ENCODE results near the gene CST5.

DNA sequence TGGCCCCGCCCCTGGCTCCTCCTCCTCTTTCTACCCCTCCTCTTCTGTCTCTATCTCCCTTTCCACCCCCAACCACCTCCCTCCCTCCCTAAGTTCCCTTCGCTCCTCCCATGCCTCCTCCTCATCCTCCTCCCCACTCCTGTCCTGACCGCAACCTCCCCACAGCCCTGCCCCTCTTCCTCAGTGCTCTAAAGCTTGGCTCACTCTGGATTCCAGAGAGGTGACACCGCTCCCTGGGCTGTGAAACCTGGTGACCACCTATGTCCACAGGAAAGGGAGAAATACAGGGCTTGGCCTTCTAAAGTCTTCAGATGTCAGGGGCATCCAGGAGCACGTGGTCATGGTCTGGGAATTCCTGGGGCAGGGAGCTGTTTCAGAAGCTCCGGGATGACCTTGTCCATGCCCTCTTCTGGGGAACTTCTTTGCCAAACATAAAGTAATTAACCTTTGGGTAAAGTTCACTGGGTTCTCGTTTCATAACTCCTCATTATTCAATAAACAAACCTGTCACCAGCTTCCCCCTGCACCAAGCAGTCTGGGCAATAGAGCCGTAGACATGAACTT, 345 bp upstream of the CST5 start:
- TF ChIP-seq, protein P1, sequence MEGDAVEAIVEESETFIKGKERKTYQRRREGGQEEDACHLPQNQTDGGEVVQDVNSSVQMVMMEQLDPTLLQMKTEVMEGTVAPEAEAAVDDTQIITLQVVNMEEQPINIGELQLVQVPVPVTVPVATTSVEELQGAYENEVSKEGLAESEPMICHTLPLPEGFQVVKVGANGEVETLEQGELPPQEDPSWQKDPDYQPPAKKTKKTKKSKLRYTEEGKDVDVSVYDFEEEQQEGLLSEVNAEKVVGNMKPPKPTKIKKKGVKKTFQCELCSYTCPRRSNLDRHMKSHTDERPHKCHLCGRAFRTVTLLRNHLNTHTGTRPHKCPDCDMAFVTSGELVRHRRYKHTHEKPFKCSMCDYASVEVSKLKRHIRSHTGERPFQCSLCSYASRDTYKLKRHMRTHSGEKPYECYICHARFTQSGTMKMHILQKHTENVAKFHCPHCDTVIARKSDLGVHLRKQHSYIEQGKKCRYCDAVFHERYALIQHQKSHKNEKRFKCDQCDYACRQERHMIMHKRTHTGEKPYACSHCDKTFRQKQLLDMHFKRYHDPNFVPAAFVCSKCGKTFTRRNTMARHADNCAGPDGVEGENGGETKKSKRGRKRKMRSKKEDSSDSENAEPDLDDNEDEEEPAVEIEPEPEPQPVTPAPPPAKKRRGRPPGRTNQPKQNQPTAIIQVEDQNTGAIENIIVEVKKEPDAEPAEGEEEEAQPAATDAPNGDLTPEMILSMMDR (IDR thresholded peaks at IDR 0.05): no peak
- TF ChIP-seq POLR2AphosphoS5 (IDR thresholded peaks at IDR 0.05): no peak
- TF ChIP-seq EP300 (IDR thresholded peaks at IDR 0.05): no peak
- no peak for TF ChIP-seq POLR2A (IDR thresholded peaks at IDR 0.05)
